ENCODE results near the gene CTDSPL. TPM values are rescaled to one million over a fixed set of nuclear protein-coding genes. Genes with fewer than 3 reads are reported as not detected.

CTDSPL gene
- total RNA-seq, 1 experiment from 2014 or later, result 32.5 TPM

Other genes starting within 250 kb of the CTDSPL start
- gene VILL, start 128.9 kb downstream of the CTDSPL start, total RNA-seq (2014; rRNA removed; shearing (Covaris generic)), result 0.07 and 1.7 TPM in 2 replicates
- gene PLCD1, start 167.8 kb downstream of the CTDSPL start, total RNA-seq (2014; rRNA removed; shearing (Covaris generic)), result 5.4 and 5.7 TPM in 2 replicates
- not detected in 2 replicates for gene DLEC1, start 177.3 kb downstream of the CTDSPL start, total RNA-seq (2014; rRNA removed; shearing (Covaris generic))

Measured in A172 (cell line).